ENCODE measurements around the gene S100PBP. TPM values are rescaled to one million over a fixed set of nuclear protein-coding genes. Genes with fewer than 3 reads are reported as not detected.

Gene S100PBP
- total RNA-seq, 2 donors from 2014 or later = 44.3 to 46.1 TPM

- ATAC-seq (ENCODE audit: insufficient number of reproducible peaks, low FRiP score, low read depth) (no peak), DNase-seq (ENCODE audit: low spot score) (no peak)
- no peak for TF ChIP-seq CTCF (IDR thresholded peaks at IDR 0.05)
- no peaks in the 10 kb centered on the region for H3K36me3 ChIP-seq
- H3K27ac ChIP-seq = no peak overlapping the region
- H3K4me1 ChIP-seq (ENCODE audit: control insufficient read depth in 1 of 2, low read depth in 2 of 2) = peaks cover 13 to 28% of the 10 kb centered on the region in 2 donors
- peak overlapping the region; percentile 40 for H3K4me3 ChIP-seq
- peaks cover 3% of the 10 kb centered on the region for H3K27me3 ChIP-seq (replicated peaks; ENCODE audit: insufficient read depth)
- H3K9me3 ChIP-seq = no peaks in the 10 kb centered on the region
These were observed 64.7 kb downstream of the S100PBP start for GRCh38 chr1:32881871-32882850.

GRCh38 chr1:32883338-32884031, 66.0 kb downstream of the S100PBP start:
- Histone ChIP-seq H3K4me1 (ENCODE audit: control insufficient read depth in 1 of 2, low read depth in 2 of 2) (peaks cover 13 to 22% of the 10 kb centered on the region in 2 donors), H3K36me3 (no peaks in the 10 kb centered on the region), H3K9me3 (no peaks in the 10 kb centered on the region), H3K27me3 (replicated peaks; ENCODE audit: insufficient read depth) (peaks cover 6% of the 10 kb centered on the region), H3K4me3 (no peak overlapping the region), H3K27ac (no peak overlapping the region)
- TF ChIP-seq CTCF (IDR thresholded peaks at IDR 0.05) = no peak
- no peak for ATAC-seq (ENCODE audit: insufficient number of reproducible peaks, low FRiP score, low read depth)
- DNase-seq (ENCODE audit: low spot score) = no peak

GRCh38 chr1:32884032-32884372, 66.5 kb downstream of the S100PBP start:
- no peak for DNase-seq (ENCODE audit: low spot score)
- H3K27ac ChIP-seq = no peak overlapping the region
- peaks cover 6% of the 10 kb centered on the region for H3K27me3 ChIP-seq (replicated peaks; ENCODE audit: insufficient read depth)
- TF ChIP-seq CTCF (IDR thresholded peaks at IDR 0.05) = no peak
- no peaks in the 10 kb centered on the region for H3K36me3 ChIP-seq
- no peak overlapping the region for H3K4me3 ChIP-seq
- H3K9me3 ChIP-seq = no peaks in the 10 kb centered on the region
- H3K4me1 ChIP-seq (ENCODE audit: control insufficient read depth in 1 of 2, low read depth in 2 of 2) = peaks cover 13 to 22% of the 10 kb centered on the region in 2 donors
- ATAC-seq (ENCODE audit: insufficient number of reproducible peaks, low FRiP score, low read depth) = no peak

GRCh38 chr1:32884726-32885125, 67.3 kb downstream of the S100PBP start:
- TF ChIP-seq CTCF (IDR thresholded peaks at IDR 0.05) = no peak
- Histone ChIP-seq H3K4me1 (ENCODE audit: control insufficient read depth in 1 of 2, low read depth in 2 of 2) (peaks cover 13 to 22% of the 10 kb centered on the region in 2 donors), H3K27ac (no peak overlapping the region), H3K27me3 (replicated peaks; ENCODE audit: insufficient read depth) (peaks cover 6% of the 10 kb centered on the region), H3K36me3 (no peaks in the 10 kb centered on the region), H3K4me3 (no peak overlapping the region), H3K9me3 (no peaks in the 10 kb centered on the region)
- ATAC-seq (ENCODE audit: insufficient number of reproducible peaks, low FRiP score, low read depth) (no peak), DNase-seq (ENCODE audit: low spot score) (no peak)

- peaks cover 13 to 22% of the 10 kb centered on the region in 2 donors for H3K4me1 ChIP-seq (ENCODE audit: control insufficient read depth in 1 of 2, low read depth in 2 of 2)
- no peak for DNase-seq (ENCODE audit: low spot score)
- H3K36me3 ChIP-seq = no peaks in the 10 kb centered on the region
- H3K9me3 ChIP-seq = no peaks in the 10 kb centered on the region
- no peak for TF ChIP-seq CTCF (IDR thresholded peaks at IDR 0.05)
- ATAC-seq (ENCODE audit: insufficient number of reproducible peaks, low FRiP score, low read depth) = no peak
- H3K27me3 ChIP-seq (replicated peaks; ENCODE audit: insufficient read depth) = peaks cover 6% of the 10 kb centered on the region
- no peak overlapping the region for H3K27ac ChIP-seq
- H3K4me3 ChIP-seq = no peak overlapping the region
These were observed 68.2 kb downstream of the S100PBP start for GRCh38 chr1:32885676-32886003.

Measured in thoracic aorta (tissue), 2 donors.